ENCODE results near the gene CNGB1. TPM values are rescaled to one million over a fixed set of nuclear protein-coding genes. Genes with fewer than 3 reads are reported as not detected.

Gene CNGB1
- total RNA-seq, 4 donors from 2014 or later: 0.13 TPM; not detected in 3

GRCh38 chr16:57977418-57978069 lies 6.6 kb upstream of the CNGB1 start:
- H3K27me3 ChIP-seq: no peaks in the 10 kb centered on the region
- no peak for DNase-seq
- no peak overlapping the region for H3K27ac ChIP-seq
- no peaks in the 10 kb centered on the region for H3K9me3 ChIP-seq
- TF ChIP-seq, protein P1, sequence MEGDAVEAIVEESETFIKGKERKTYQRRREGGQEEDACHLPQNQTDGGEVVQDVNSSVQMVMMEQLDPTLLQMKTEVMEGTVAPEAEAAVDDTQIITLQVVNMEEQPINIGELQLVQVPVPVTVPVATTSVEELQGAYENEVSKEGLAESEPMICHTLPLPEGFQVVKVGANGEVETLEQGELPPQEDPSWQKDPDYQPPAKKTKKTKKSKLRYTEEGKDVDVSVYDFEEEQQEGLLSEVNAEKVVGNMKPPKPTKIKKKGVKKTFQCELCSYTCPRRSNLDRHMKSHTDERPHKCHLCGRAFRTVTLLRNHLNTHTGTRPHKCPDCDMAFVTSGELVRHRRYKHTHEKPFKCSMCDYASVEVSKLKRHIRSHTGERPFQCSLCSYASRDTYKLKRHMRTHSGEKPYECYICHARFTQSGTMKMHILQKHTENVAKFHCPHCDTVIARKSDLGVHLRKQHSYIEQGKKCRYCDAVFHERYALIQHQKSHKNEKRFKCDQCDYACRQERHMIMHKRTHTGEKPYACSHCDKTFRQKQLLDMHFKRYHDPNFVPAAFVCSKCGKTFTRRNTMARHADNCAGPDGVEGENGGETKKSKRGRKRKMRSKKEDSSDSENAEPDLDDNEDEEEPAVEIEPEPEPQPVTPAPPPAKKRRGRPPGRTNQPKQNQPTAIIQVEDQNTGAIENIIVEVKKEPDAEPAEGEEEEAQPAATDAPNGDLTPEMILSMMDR (IDR thresholded peaks at IDR 0.05): no peak
- TF ChIP-seq POLR2A (IDR thresholded peaks at IDR 0.05): no peak
- H3K4me1 ChIP-seq: no peaks in the 10 kb centered on the region
- H3K36me3 ChIP-seq: no peaks in the 10 kb centered on the region
- intact Hi-C loops (cut with DNase I): no loop called here
- no peak overlapping the region for H3K4me3 ChIP-seq (replicated peaks in 1 of 3)
- 81 to 92% methylated on average over 7 to 12 of the region's 12 CpGs for WGBS, 2 donors

GRCh38 chr16:57976331-57976796 lies 5.4 kb upstream of the CNGB1 start:
- H3K27ac ChIP-seq: no peak overlapping the region

DNA sequence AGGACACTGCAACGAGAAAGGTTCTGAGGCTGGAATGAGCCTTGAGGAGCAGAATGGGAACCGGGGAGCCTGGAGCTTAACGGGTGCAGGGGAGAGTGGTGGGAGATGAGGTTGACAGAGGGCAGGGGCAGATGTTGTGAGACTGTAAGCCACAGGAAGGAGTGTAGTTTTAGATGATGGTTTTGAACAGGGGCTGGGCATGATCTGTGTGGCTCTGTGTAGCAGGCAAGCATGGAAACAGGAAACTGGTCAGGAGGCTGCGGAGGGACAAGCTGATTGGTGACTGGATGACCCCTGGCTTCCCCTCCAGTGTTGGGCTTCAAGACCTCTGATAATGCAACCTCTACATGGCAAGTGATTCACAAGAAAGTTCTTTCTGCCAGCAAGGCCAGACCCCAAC lies 1.4 kb upstream of the CNGB1 start:
- no peak for DNase-seq
- Histone ChIP-seq H3K36me3 (no peaks in the 10 kb centered on the region), H3K4me1 (no peaks in the 10 kb centered on the region), H3K4me3 (replicated peaks in 1 of 3) (no peak overlapping the region), H3K9me3 (no peaks in the 10 kb centered on the region), H3K27me3 (no peaks in the 10 kb centered on the region), H3K27ac (no peak overlapping the region)
- WGBS, 2 donors: 82% methylated on average over 4 of the region's 4 CpGs
- intact Hi-C loops (cut with DNase I): no loop called here
- no peak for TF ChIP-seq POLR2A (IDR thresholded peaks at IDR 0.05)
- TF ChIP-seq, protein P1 (IDR thresholded peaks at IDR 0.05): no peak

More at GRCh38 chr16:57976331-57976796, 5.4 kb upstream of the CNGB1 start:
- H3K4me3 ChIP-seq (replicated peaks in 1 of 3): no peak overlapping the region
- H3K36me3 ChIP-seq: no peaks in the 10 kb centered on the region
- no peaks in the 10 kb centered on the region for H3K27me3 ChIP-seq
- H3K4me1 ChIP-seq: no peaks in the 10 kb centered on the region
- TF ChIP-seq POLR2A (IDR thresholded peaks at IDR 0.05): no peak
- TF ChIP-seq, protein P1 (IDR thresholded peaks at IDR 0.05): no peak
- DNase-seq: peak; percentile 28 to 44
- H3K9me3 ChIP-seq: no peaks in the 10 kb centered on the region
- 52 to 53% methylated on average over 2 of the region's 2 CpGs for WGBS, 2 donors
- intact Hi-C loops (cut with DNase I): no loop called here

DNA sequence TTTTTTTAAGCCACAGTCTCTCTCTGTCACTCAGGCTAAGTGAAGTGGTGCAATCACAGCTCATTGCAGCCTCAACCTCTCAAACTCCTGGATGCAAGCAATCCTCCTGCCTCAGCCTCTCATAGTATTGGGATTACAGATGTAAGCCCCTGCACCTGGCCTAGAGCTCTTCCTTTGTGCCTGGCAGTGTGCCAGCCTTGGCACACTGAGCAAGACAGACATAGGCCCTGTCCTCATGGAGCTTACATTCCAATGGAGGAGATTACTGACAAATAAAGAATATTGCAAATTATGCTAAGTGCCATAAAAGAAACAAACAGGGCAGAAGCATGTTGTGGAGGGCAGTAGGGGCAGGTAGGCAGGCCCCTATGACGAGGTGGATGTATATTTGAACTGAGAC lies 920 bp upstream of the CNGB1 start:
- Histone ChIP-seq H3K4me1 (no peaks in the 10 kb centered on the region), H3K27ac (no peak overlapping the region), H3K27me3 (no peaks in the 10 kb centered on the region), H3K36me3 (no peaks in the 10 kb centered on the region), H3K4me3 (replicated peaks in 1 of 3) (no peak overlapping the region), H3K9me3 (no peaks in the 10 kb centered on the region)
- WGBS, 2 donors: 85 to 86% methylated on average over 1 of the region's 1 CpG
- no peak for DNase-seq
- intact Hi-C loops (cut with DNase I): no loop called here
- TF ChIP-seq, protein P1 (IDR thresholded peaks at IDR 0.05): no peak
- TF ChIP-seq POLR2A (IDR thresholded peaks at IDR 0.05): no peak

DNA sequence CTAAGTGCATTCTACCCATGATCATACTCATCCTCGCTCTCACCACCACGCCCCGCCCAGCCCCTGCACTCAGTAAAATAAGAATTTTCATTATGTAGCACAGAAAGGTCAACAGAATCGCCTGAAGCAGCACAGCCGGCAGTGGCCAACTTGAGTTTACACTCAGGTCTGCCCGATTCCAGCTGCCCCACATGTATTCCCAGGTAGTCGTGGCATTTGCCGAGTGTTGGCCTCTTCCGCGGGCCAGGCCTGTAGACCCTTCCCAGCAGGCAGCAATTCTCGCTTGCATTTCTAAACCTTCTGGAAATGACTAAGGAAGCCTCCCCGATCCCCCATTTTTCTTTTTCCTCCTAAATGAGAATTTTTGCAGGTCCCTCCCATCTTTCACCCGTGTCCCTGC lies 609 bp downstream of the CNGB1 start:
- intact Hi-C loops (cut with DNase I): no loop called here
- Histone ChIP-seq H3K27me3 (no peaks in the 10 kb centered on the region), H3K27ac (no peak overlapping the region), H3K36me3 (no peaks in the 10 kb centered on the region), H3K9me3 (no peaks in the 10 kb centered on the region), H3K4me1 (no peaks in the 10 kb centered on the region), H3K4me3 (replicated peaks in 1 of 3) (no peak overlapping the region)
- no peak for DNase-seq
- 78 to 83% methylated on average over 13 of the region's 13 CpGs for WGBS, 2 donors
- TF ChIP-seq, protein P1 (IDR thresholded peaks at IDR 0.05): no peak
- no peak for TF ChIP-seq POLR2A (IDR thresholded peaks at IDR 0.05)
